Measurements from ENCODE around the gene CDK6.
"Not testable (repeated sequence)": the region's sequence is repeated elsewhere in the genome, so short reads cannot be mapped to it uniquely, and the experiment has no call there.

CDK6 gene

GRCh38 chr7:92757311-92757910 lies 79.0 kb downstream of the CDK6 start:
- DNase-seq: not testable (repeated sequence)

GRCh38 chr7:92755680-92756079 lies 80.7 kb downstream of the CDK6 start:
- no peak for DNase-seq

- DNase-seq: peak; percentile 55
Observed at GRCh38 chr7:92754919-92755581, 81.3 kb downstream of the CDK6 start.

- no peak for DNase-seq
Observed at GRCh38 chr7:92753614-92754013, 82.8 kb downstream of the CDK6 start.

GRCh38 chr7:92751902-92752901 lies 84.2 kb downstream of the CDK6 start:
- no peak for DNase-seq

- DNase-seq: no peak
Observed at GRCh38 chr7:92750946-92751345, 85.4 kb downstream of the CDK6 start.

GRCh38 chr7:92750447-92750839 lies 85.9 kb downstream of the CDK6 start:
- DNase-seq: no peak

- DNase-seq: no peak
Observed at GRCh38 chr7:92749832-92750446, 86.4 kb downstream of the CDK6 start.

GRCh38 chr7:92749327-92749755 lies 87.0 kb downstream of the CDK6 start:
- no peak for DNase-seq

GRCh38 chr7:92748495-92748894 lies 87.9 kb downstream of the CDK6 start:
- no peak for DNase-seq

- no peak for DNase-seq
Observed at GRCh38 chr7:92747041-92747835, 89.1 kb downstream of the CDK6 start.

- DNase-seq: no peak
Observed at GRCh38 chr7:92745241-92745640, 91.1 kb downstream of the CDK6 start.

GRCh38 chr7:92744180-92744579 lies 92.2 kb downstream of the CDK6 start:
- DNase-seq: not testable (repeated sequence)

- DNase-seq: no peak
Observed at GRCh38 chr7:92742186-92742585, 94.2 kb downstream of the CDK6 start.

- no peak for DNase-seq
Observed at GRCh38 chr7:92740700-92741126, 95.7 kb downstream of the CDK6 start.

- no peak for DNase-seq
Observed at GRCh38 chr7:92740134-92740533, 96.2 kb downstream of the CDK6 start.

GRCh38 chr7:92739091-92739490 lies 97.3 kb downstream of the CDK6 start:
- DNase-seq: no peak

- DNase-seq: no peak
Observed at GRCh38 chr7:92737706-92738105, 98.7 kb downstream of the CDK6 start.

GRCh38 chr7:92736870-92737269 lies 99.5 kb downstream of the CDK6 start:
- no peak for DNase-seq

- DNase-seq: no peak
Observed at GRCh38 chr7:92735707-92736106, 100.7 kb downstream of the CDK6 start.

GRCh38 chr7:92732316-92733036 lies 103.9 kb downstream of the CDK6 start:
- no peak for DNase-seq
